Measurements from ENCODE around the gene CADPS2. TPM values are rescaled to one million over a fixed set of nuclear protein-coding genes. Genes with fewer than 3 reads are reported as not detected.

CADPS2 gene
- total RNA-seq, 1 experiment from 2014 or later, result 12.2 TPM

DNA sequence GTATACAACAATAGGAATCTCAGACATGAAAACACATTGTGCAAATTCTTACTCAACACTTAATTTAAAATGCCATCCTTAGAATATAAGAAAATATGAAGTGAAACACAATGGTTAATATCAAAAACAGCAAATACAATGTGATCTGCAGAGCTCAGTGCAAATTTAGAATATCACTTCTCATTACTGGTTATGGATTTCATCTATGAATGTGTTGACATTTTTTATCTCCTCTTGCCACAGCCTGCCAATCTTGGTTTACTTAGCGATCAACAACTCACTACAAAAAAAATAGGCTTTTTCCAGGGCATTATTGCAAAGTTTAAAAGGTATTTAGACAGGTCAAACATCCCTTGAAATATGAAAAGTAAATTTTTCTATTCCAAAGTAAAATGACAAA is 158.5 kb downstream of the CADPS2 start (continued):
- TF ChIP-seq, protein P1, sequence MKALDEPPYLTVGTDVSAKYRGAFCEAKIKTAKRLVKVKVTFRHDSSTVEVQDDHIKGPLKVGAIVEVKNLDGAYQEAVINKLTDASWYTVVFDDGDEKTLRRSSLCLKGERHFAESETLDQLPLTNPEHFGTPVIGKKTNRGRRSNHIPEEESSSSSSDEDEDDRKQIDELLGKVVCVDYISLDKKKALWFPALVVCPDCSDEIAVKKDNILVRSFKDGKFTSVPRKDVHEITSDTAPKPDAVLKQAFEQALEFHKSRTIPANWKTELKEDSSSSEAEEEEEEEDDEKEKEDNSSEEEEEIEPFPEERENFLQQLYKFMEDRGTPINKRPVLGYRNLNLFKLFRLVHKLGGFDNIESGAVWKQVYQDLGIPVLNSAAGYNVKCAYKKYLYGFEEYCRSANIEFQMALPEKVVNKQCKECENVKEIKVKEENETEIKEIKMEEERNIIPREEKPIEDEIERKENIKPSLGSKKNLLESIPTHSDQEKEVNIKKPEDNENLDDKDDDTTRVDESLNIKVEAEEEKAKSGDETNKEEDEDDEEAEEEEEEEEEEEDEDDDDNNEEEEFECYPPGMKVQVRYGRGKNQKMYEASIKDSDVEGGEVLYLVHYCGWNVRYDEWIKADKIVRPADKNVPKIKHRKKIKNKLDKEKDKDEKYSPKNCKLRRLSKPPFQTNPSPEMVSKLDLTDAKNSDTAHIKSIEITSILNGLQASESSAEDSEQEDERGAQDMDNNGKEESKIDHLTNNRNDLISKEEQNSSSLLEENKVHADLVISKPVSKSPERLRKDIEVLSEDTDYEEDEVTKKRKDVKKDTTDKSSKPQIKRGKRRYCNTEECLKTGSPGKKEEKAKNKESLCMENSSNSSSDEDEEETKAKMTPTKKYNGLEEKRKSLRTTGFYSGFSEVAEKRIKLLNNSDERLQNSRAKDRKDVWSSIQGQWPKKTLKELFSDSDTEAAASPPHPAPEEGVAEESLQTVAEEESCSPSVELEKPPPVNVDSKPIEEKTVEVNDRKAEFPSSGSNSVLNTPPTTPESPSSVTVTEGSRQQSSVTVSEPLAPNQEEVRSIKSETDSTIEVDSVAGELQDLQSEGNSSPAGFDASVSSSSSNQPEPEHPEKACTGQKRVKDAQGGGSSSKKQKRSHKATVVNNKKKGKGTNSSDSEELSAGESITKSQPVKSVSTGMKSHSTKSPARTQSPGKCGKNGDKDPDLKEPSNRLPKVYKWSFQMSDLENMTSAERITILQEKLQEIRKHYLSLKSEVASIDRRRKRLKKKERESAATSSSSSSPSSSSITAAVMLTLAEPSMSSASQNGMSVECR (CRISPR knock-in tag; IDR thresholded peaks at IDR 0.05; ENCODE audit: borderline replicate concordance), result no peak
- TF ChIP-seq, protein P2, sequence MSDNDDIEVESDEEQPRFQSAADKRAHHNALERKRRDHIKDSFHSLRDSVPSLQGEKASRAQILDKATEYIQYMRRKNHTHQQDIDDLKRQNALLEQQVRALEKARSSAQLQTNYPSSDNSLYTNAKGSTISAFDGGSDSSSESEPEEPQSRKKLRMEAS (CRISPR knock-in tag; IDR thresholded peaks at IDR 0.05), result no peak
- no peak for TF ChIP-seq NFE2L1 (CRISPR knock-in tag; IDR thresholded peaks at IDR 0.05)
- TF ChIP-seq, protein P3, sequence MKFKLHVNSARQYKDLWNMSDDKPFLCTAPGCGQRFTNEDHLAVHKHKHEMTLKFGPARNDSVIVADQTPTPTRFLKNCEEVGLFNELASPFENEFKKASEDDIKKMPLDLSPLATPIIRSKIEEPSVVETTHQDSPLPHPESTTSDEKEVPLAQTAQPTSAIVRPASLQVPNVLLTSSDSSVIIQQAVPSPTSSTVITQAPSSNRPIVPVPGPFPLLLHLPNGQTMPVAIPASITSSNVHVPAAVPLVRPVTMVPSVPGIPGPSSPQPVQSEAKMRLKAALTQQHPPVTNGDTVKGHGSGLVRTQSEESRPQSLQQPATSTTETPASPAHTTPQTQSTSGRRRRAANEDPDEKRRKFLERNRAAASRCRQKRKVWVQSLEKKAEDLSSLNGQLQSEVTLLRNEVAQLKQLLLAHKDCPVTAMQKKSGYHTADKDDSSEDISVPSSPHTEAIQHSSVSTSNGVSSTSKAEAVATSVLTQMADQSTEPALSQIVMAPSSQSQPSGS (CRISPR knock-in tag; IDR thresholded peaks at IDR 0.05; ENCODE audit: borderline replicate concordance, low read depth), result no peak
- no peak for TF ChIP-seq ZNF396 (CRISPR knock-in tag; IDR thresholded peaks at IDR 0.05; ENCODE audit: borderline replicate concordance)
- TF ChIP-seq, protein P4, sequence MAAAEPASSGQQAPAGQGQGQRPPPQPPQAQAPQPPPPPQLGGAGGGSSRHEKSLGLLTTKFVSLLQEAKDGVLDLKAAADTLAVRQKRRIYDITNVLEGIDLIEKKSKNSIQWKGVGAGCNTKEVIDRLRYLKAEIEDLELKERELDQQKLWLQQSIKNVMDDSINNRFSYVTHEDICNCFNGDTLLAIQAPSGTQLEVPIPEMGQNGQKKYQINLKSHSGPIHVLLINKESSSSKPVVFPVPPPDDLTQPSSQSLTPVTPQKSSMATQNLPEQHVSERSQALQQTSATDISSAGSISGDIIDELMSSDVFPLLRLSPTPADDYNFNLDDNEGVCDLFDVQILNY (CRISPR knock-in tag; IDR thresholded peaks at IDR 0.05), result no peak

DNA sequence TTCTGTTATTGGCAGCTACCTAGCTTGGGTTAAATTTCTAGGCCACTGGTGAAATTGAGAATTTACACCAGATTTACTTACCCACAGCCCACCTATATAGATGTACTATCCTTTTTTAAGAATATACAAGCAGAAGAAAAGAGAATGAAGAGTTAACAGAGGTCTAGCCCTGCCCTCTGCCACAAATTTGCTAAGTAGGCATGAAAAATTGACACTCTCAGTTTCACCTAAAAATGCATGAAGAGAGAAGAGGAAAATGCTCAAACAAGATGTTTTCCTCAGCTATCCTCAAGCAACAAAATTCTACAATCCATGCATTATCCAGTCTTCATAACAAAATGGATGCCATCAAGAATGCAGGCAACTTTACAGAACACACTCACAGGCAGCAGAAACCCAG is 158.9 kb downstream of the CADPS2 start:
- no peak overlapping the region for H3K27ac Mint-ChIP-seq
- CTCF ChIA-PET, result no interaction called here
- no peaks in the 10 kb centered on the region for H3K27me3 Mint-ChIP-seq (ENCODE audit: low read depth)

More for the DNA sequence above, 158.9 kb downstream of the CADPS2 start:
- ATAC-seq, result no peak
- Mint-ChIP-seq H3K9me3 (0 out of 2 replicates have a peak, but pooled peaks cover 8% of the 10 kb centered on the region), H3K36me3 (peaks cover 5% of the 10 kb centered on the region; the same call in 1 of the 2 replicates), H3K4me3 (no peak overlapping the region), H3K4me1 (peaks cover 17% of the 10 kb centered on the region)
- POLR2A ChIA-PET, result no interaction called here
- DNase-seq (ENCODE audit: low spot score), result no peak
- TF ChIP-seq, protein P5, sequence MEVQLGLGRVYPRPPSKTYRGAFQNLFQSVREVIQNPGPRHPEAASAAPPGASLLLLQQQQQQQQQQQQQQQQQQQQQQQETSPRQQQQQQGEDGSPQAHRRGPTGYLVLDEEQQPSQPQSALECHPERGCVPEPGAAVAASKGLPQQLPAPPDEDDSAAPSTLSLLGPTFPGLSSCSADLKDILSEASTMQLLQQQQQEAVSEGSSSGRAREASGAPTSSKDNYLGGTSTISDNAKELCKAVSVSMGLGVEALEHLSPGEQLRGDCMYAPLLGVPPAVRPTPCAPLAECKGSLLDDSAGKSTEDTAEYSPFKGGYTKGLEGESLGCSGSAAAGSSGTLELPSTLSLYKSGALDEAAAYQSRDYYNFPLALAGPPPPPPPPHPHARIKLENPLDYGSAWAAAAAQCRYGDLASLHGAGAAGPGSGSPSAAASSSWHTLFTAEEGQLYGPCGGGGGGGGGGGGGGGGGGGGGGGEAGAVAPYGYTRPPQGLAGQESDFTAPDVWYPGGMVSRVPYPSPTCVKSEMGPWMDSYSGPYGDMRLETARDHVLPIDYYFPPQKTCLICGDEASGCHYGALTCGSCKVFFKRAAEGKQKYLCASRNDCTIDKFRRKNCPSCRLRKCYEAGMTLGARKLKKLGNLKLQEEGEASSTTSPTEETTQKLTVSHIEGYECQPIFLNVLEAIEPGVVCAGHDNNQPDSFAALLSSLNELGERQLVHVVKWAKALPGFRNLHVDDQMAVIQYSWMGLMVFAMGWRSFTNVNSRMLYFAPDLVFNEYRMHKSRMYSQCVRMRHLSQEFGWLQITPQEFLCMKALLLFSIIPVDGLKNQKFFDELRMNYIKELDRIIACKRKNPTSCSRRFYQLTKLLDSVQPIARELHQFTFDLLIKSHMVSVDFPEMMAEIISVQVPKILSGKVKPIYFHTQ (CRISPR knock-in tag; IDR thresholded peaks at IDR 0.05), result no peak
- TF ChIP-seq NR3C1 (CRISPR knock-in tag; conservative IDR thresholded peaks at IDR 0.05; ENCODE audit: low read depth), result no peak
- TF ChIP-seq, protein P6, sequence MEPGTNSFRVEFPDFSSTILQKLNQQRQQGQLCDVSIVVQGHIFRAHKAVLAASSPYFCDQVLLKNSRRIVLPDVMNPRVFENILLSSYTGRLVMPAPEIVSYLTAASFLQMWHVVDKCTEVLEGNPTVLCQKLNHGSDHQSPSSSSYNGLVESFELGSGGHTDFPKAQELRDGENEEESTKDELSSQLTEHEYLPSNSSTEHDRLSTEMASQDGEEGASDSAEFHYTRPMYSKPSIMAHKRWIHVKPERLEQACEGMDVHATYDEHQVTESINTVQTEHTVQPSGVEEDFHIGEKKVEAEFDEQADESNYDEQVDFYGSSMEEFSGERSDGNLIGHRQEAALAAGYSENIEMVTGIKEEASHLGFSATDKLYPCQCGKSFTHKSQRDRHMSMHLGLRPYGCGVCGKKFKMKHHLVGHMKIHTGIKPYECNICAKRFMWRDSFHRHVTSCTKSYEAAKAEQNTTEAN (CRISPR knock-in tag; IDR thresholded peaks at IDR 0.05), result no peak
- no peak for TF ChIP-seq RELA (CRISPR knock-in tag; IDR thresholded peaks at IDR 0.05; ENCODE audit: borderline replicate concordance)
- no peak for TF ChIP-seq SP1 (CRISPR knock-in tag; conservative IDR thresholded peaks at IDR 0.05)
- no peak for TF ChIP-seq IRF2 (CRISPR knock-in tag; IDR thresholded peaks at IDR 0.05; ENCODE audit: borderline replicate concordance, low read depth)
- no peak for TF ChIP-seq ZNF263 (CRISPR knock-in tag; IDR thresholded peaks at IDR 0.05; ENCODE audit: low read depth)
- no peak for TF ChIP-seq ZNF138 (CRISPR knock-in tag; conservative IDR thresholded peaks at IDR 0.05)
- TF ChIP-seq, protein P7, sequence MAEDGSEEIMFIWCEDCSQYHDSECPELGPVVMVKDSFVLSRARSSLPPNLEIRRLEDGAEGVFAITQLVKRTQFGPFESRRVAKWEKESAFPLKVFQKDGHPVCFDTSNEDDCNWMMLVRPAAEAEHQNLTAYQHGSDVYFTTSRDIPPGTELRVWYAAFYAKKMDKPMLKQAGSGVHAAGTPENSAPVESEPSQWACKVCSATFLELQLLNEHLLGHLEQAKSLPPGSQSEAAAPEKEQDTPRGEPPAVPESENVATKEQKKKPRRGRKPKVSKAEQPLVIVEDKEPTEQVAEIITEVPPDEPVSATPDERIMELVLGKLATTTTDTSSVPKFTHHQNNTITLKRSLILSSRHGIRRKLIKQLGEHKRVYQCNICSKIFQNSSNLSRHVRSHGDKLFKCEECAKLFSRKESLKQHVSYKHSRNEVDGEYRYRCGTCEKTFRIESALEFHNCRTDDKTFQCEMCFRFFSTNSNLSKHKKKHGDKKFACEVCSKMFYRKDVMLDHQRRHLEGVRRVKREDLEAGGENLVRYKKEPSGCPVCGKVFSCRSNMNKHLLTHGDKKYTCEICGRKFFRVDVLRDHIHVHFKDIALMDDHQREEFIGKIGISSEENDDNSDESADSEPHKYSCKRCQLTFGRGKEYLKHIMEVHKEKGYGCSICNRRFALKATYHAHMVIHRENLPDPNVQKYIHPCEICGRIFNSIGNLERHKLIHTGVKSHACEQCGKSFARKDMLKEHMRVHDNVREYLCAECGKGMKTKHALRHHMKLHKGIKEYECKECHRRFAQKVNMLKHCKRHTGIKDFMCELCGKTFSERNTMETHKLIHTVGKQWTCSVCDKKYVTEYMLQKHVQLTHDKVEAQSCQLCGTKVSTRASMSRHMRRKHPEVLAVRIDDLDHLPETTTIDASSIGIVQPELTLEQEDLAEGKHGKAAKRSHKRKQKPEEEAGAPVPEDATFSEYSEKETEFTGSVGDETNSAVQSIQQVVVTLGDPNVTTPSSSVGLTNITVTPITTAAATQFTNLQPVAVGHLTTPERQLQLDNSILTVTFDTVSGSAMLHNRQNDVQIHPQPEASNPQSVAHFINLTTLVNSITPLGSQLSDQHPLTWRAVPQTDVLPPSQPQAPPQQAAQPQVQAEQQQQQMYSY (CRISPR knock-in tag; IDR thresholded peaks at IDR 0.05), result no peak
- TF ChIP-seq FOXP1 (CRISPR knock-in tag; IDR thresholded peaks at IDR 0.05; ENCODE audit: borderline replicate concordance), result no peak
- TF ChIP-seq KAT7 (CRISPR knock-in tag; IDR thresholded peaks at IDR 0.05; ENCODE audit: borderline replicate concordance), result no peak
- TF ChIP-seq ELF4 (CRISPR knock-in tag; IDR thresholded peaks at IDR 0.05; ENCODE audit: low read depth), result no peak

Data from WTC11 (cell line).